Measurements from ENCODE around the gene TTL. TPM values are rescaled to one million over a fixed set of nuclear protein-coding genes. Genes with fewer than 3 reads are reported as not detected.

TTL gene
- total RNA-seq, 1 donor from 2014 or later: 126 TPM

- Mint-ChIP-seq H3K27ac (ENCODE audit: unreplicated experiment) (no peak overlapping the region), H3K9me3 (ENCODE audit: unreplicated experiment) (peaks cover 4% of the 10 kb centered on the region), H3K4me1 (ENCODE audit: low read depth, unreplicated experiment) (no peaks in the 10 kb centered on the region), H3K4me3 (ENCODE audit: unreplicated experiment) (no peak overlapping the region), H3K36me3 (ENCODE audit: unreplicated experiment) (no peaks in the 10 kb centered on the region), H3K27me3 (ENCODE audit: unreplicated experiment) (peaks cover 6% of the 10 kb centered on the region)
- DNase-seq: no peak
- TF ChIP-seq, protein P1, sequence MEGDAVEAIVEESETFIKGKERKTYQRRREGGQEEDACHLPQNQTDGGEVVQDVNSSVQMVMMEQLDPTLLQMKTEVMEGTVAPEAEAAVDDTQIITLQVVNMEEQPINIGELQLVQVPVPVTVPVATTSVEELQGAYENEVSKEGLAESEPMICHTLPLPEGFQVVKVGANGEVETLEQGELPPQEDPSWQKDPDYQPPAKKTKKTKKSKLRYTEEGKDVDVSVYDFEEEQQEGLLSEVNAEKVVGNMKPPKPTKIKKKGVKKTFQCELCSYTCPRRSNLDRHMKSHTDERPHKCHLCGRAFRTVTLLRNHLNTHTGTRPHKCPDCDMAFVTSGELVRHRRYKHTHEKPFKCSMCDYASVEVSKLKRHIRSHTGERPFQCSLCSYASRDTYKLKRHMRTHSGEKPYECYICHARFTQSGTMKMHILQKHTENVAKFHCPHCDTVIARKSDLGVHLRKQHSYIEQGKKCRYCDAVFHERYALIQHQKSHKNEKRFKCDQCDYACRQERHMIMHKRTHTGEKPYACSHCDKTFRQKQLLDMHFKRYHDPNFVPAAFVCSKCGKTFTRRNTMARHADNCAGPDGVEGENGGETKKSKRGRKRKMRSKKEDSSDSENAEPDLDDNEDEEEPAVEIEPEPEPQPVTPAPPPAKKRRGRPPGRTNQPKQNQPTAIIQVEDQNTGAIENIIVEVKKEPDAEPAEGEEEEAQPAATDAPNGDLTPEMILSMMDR (IDR thresholded peaks at IDR 0.05; ENCODE audit: partially characterized antibody, unreplicated experiment): no peak
Measured at GRCh38 chr2:112454586-112454985, 27.4 kb upstream of the TTL start.

DNA sequence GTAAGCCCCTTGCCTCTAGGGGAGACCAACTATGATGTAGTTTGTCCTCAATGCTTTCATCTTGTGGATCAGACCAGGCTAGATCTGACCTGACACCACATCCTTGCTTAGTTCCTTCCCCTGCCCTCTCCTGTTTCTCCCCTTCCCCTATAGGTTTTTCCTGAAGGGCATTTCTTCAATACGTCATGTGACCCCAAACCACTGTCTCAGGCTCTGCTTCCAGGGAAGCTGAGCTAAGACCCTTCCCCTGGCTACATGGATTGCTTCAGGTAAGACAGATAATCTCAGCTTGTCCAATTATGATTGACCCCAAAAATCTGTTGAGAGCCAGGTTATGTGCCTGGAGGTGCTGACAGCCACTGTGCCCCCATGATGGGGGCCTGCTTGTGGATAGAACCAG, 22.6 kb upstream of the TTL start:
- Mint-ChIP-seq H3K27ac (ENCODE audit: unreplicated experiment) (no peak overlapping the region), H3K4me3 (ENCODE audit: unreplicated experiment) (no peak overlapping the region), H3K9me3 (ENCODE audit: unreplicated experiment) (peaks cover 2% of the 10 kb centered on the region), H3K36me3 (ENCODE audit: unreplicated experiment) (no peaks in the 10 kb centered on the region), H3K4me1 (ENCODE audit: low read depth, unreplicated experiment) (peaks cover 3% of the 10 kb centered on the region), H3K27me3 (ENCODE audit: unreplicated experiment) (peaks cover 6% of the 10 kb centered on the region)
- no peak for DNase-seq
- TF ChIP-seq, protein P1 (IDR thresholded peaks at IDR 0.05; ENCODE audit: partially characterized antibody, unreplicated experiment): no peak

DNA sequence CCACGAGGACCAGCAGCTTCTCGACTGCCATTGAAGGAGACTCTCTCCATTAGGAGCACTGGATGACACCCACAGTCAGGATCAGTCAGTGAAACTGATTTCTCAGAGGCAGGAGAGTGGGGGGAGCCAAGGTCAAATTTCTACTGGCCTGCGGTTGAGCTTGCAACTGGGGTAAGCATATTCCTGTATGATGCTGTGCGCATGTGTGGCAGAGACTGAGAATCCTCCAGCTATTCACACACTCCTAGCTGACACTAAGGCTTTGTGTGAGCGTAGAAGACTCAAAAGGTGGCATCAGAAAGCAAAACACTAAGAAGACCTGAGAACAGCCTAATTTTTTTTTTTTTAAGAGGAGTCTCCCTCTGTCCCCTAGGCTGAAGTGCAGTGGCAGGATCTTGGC, 19.8 kb upstream of the TTL start:
- H3K4me1 Mint-ChIP-seq (ENCODE audit: low read depth, unreplicated experiment): peaks cover 3% of the 10 kb centered on the region
- TF ChIP-seq, protein P1 (IDR thresholded peaks at IDR 0.05; ENCODE audit: partially characterized antibody, unreplicated experiment): no peak
- no peak overlapping the region for H3K27ac Mint-ChIP-seq (ENCODE audit: unreplicated experiment)
- DNase-seq: no peak
- peaks cover 2% of the 10 kb centered on the region for H3K27me3 Mint-ChIP-seq (ENCODE audit: unreplicated experiment)
- peaks cover 3% of the 10 kb centered on the region for H3K9me3 Mint-ChIP-seq (ENCODE audit: unreplicated experiment)
- H3K4me3 Mint-ChIP-seq (ENCODE audit: unreplicated experiment): no peak overlapping the region
- H3K36me3 Mint-ChIP-seq (ENCODE audit: unreplicated experiment): no peaks in the 10 kb centered on the region

GRCh38 chr2:112463256-112463655, 18.7 kb upstream of the TTL start:
- Mint-ChIP-seq H3K36me3 (ENCODE audit: unreplicated experiment) (no peaks in the 10 kb centered on the region), H3K4me1 (ENCODE audit: low read depth, unreplicated experiment) (peaks cover 3% of the 10 kb centered on the region), H3K27ac (ENCODE audit: unreplicated experiment) (no peak overlapping the region), H3K4me3 (ENCODE audit: unreplicated experiment) (no peak overlapping the region), H3K27me3 (ENCODE audit: unreplicated experiment) (no peaks in the 10 kb centered on the region), H3K9me3 (ENCODE audit: unreplicated experiment) (peaks cover 2% of the 10 kb centered on the region)
- TF ChIP-seq, protein P1 (IDR thresholded peaks at IDR 0.05; ENCODE audit: partially characterized antibody, unreplicated experiment): no peak
- no peak for DNase-seq

DNA sequence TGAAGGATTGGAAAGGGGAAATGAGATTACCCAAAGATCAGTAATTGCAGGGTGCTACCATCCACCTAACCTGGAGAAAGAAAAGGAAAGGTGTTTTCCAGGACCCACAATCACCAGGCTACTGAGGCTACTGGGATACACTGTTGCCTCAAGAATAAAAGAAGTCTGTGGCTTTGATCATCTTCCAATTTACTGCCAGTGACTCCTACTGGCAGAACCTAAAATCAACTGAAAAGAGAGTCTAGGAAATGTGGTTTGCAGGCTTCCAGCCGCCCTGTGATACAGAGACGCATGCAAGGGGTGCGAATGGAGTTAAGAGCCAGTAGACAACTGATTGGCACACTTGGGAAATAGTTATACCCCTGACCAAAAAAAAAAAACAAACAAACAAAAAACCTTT, 16.6 kb upstream of the TTL start:
- peaks cover 7% of the 10 kb centered on the region for H3K9me3 Mint-ChIP-seq (ENCODE audit: unreplicated experiment)
- no peak for DNase-seq
- H3K27me3 Mint-ChIP-seq (ENCODE audit: unreplicated experiment): no peaks in the 10 kb centered on the region

More for the DNA sequence above, 16.6 kb upstream of the TTL start:
- Mint-ChIP-seq H3K36me3 (ENCODE audit: unreplicated experiment) (no peaks in the 10 kb centered on the region), H3K4me1 (ENCODE audit: low read depth, unreplicated experiment) (no peaks in the 10 kb centered on the region), H3K4me3 (ENCODE audit: unreplicated experiment) (no peak overlapping the region), H3K27ac (ENCODE audit: unreplicated experiment) (no peak overlapping the region)
- TF ChIP-seq, protein P1 (IDR thresholded peaks at IDR 0.05; ENCODE audit: partially characterized antibody, unreplicated experiment): no peak
